Epithelial cell of esophagus (primary cell): ENCODE results near the gene DHRS12.

Source experiments
- DNase-seq: peaks from one replicate; pipeline ENCODE4 v3.0.0; 2010; ENCODE audit warnings: low read depth
- H3K4me3 ChIP-seq: 2 replicates; pipeline ENCODE4 v1.5.1; 2011; ENCODE audit warnings: mild to moderate bottlenecking, low read length, control low read depth
- CTCF ChIP-seq: IDR thresholded peaks from 2 replicates; pipeline ENCODE4 v1.5.1; 2011; ENCODE audit warnings: low read depth, mild to moderate bottlenecking, low read length, control low read depth, inconsistent platforms; ENCODE audit not compliant: insufficient read depth; ENCODE audit errors: missing control alignments

Gene DHRS12

GRCh38 chr13:51772105-51772455 lies 31.9 kb downstream of the DHRS12 start:
- no peak for TF ChIP-seq CTCF
- no peak for DNase-seq
- H3K4me3 ChIP-seq = no peak overlapping the region

- no peak overlapping the region for H3K4me3 ChIP-seq
- no peak for TF ChIP-seq CTCF
- no peak for DNase-seq
These were observed 32.4 kb downstream of the DHRS12 start for GRCh38 chr13:51771418-51772104.

GRCh38 chr13:51770681-51771417 lies 33.1 kb downstream of the DHRS12 start:
- H3K4me3 ChIP-seq = no peak overlapping the region
- no peak for TF ChIP-seq CTCF
- no peak for DNase-seq

GRCh38 chr13:51770160-51770559 lies 33.8 kb downstream of the DHRS12 start:
- no peak for TF ChIP-seq CTCF
- no peak overlapping the region for H3K4me3 ChIP-seq
- DNase-seq = no peak

- TF ChIP-seq CTCF = no peak
- DNase-seq = no peak
- no peak overlapping the region for H3K4me3 ChIP-seq
These were observed 34.4 kb downstream of the DHRS12 start for GRCh38 chr13:51769455-51770127.

GRCh38 chr13:51768976-51769375 lies 35.0 kb downstream of the DHRS12 start:
- H3K4me3 ChIP-seq = no peak overlapping the region
- DNase-seq = no peak
- TF ChIP-seq CTCF = no peak

- no peak overlapping the region for H3K4me3 ChIP-seq
- TF ChIP-seq CTCF = peak; percentile 33
- no peak for DNase-seq
These were observed 35.5 kb downstream of the DHRS12 start for GRCh38 chr13:51768378-51768921.
